ENCODE data around the gene ALX4.

ALX4 gene

DNA sequence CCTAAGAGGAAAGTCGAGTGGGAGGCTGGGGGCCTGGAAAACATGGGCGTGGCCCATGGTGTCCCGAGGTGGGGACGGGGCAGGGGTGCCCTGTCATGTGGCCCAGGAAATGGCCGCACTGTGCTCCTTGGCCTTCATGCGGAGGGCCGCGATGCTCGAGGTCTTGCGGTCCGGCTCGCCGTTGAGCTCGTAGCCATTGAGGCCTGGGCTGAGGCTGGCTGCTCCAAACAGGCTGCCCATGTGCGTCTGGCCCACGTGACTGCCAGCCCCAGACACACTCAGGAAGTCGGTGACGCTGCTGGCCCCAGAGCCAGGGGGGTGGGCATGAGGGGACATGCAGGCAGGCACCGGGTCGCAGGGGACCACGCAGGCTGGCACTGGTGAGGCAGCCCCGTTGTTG, 45.2 kb downstream of the ALX4 start:
- DNase-seq = no peak

DNA sequence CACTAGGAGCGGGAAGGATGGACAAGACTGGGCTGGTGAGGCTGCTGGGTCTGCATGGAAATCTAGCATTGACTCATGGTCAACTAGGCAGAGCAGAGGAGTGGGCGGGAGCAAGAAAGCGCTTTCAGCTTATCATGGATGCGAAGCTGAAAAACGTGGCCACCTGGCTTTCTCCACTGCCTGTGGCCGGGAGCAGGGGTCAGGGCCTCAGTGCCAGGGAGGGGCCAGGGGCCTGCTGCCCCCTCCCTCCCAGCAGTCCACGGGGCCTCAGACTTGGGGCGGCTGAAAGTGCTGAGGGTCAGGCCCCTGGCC, 45.5 kb downstream of the ALX4 start:
- no peak for DNase-seq

DNA sequence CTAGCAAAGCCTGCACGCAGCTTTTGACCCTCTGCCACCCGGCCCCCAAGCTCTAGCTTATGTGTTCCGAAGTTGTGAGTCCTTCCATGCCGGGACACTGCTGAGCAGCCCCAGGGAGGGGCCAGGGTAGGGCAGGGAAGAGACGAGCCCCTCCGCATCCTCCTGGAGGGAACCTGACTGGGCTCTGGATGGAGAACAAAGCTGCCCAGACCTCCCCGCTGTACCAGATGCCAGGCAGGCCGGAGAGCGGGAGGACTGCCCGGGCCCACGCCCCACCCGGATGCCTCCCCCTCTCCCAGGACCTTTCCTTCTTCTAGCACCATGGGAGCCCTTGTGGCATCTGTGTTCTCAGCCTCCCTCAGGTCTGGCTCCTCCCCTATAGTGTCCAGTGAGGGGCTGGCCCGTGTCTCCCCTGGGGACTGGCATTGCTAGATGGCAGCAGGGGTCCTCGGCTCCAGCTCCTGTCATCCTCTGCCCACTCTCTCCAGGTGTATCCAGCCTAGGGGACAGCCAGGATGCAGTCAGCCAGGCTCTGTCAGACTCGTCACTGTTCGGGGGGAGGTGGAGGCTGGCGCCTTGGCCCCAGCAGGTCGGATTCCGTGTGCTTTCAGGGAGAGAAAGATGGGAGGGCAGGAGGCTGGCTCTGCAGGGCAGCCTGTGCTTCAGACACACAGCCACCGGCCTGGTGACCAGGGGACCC, 46.1 kb downstream of the ALX4 start:
- no peak for DNase-seq

DNA sequence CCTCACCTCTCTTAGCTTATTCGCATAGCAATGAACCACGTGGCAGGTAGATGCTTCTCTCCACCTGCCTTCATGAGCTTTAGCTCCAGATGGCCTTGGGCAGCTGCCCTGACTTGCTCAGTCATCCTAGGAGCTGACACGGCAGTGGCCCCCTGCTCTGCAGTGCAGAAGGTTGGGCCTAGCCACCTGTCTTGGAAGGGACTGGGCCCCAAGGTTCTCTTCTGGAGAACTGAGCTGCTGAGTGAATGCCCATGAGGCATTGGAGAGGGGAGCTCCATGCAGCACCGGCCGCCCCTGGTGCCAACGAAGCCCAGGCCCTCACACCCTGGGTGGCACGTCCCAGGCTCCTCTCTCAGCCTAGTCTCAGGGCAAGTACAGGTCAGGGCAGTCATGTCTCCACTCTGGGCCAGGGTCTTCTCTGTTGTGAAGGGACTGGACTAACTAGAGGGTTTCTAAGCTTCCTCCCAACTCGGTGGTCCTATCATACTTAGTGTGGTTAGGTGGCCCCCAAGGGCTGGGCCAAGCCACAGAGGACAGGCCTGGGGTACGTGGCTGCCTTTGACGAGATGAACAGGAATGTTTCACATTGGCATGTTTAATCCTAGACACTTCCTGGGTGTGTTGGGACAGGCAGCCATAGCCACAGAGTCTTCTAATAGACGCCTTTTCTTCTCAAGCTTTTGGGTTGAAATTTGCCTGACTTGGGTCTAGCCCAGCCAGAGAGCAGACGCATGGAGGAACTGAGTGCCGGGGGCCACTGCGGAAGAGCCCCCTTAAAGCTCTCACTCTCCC, 47.9 kb downstream of the ALX4 start:
- no peak for DNase-seq

DNA sequence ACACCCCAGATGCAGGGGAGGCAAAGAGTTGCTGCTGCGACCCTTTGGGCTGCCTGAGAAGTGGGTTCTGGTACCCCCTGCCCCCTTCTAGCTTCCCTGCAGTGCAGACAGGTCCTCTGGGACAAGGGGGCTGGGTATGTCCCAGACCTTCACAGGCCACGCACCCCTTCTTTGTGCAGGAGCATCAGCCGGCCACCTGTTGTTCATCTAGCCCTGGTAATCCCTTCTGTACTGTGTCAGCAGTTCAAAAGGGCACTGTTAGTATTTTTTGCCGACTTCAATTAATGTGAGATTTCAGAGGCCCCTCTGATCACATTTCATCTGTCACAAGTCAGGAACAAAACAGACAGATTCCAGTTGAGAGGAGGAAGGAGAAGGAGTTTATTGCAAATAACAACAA, 49.9 kb downstream of the ALX4 start:
- no peak for DNase-seq

DNA sequence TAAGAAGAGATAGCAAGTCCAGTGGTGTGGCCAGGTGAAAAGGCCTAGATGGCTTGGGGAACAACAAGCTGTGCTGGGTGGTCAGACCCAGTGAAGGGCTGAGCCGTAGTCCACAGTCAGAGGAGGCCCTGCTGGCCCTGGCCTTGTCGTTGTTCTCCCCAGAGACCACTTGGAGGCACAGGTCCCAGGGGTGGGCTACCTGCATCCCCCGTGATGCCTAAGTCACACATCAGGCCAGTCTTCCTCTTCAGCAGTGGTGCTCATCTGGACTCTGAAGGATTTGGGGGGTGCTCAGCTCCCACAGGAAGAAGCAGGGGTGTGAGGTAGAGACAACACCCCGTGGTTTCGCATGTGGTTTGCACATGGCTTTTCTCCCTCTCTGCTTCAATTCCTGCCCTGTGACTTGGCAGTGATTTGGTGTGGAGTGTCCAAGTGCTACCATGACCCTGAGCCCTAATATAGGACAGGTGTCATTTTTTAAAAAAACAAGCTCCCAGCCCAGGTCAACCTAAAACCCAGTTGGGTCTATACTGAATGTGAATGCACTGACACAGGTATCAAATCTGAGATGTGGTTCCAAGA, 51.0 kb downstream of the ALX4 start:
- no peak for DNase-seq

DNA sequence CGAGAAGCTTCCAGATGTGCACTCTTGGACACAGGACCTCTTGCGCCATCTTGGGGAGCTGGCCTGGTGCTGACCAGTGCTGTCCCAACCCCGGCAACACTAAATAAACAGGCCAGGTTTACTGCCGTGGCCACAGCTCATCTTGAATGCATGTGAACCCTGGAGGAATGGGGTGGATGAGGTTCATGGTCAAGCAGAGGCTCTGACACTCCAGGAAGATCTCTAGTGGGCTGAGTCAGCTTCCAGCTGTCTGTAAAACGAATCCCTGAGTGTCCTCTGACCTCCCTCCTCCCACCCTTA, 51.8 kb downstream of the ALX4 start:
- DNase-seq = no peak

DNA sequence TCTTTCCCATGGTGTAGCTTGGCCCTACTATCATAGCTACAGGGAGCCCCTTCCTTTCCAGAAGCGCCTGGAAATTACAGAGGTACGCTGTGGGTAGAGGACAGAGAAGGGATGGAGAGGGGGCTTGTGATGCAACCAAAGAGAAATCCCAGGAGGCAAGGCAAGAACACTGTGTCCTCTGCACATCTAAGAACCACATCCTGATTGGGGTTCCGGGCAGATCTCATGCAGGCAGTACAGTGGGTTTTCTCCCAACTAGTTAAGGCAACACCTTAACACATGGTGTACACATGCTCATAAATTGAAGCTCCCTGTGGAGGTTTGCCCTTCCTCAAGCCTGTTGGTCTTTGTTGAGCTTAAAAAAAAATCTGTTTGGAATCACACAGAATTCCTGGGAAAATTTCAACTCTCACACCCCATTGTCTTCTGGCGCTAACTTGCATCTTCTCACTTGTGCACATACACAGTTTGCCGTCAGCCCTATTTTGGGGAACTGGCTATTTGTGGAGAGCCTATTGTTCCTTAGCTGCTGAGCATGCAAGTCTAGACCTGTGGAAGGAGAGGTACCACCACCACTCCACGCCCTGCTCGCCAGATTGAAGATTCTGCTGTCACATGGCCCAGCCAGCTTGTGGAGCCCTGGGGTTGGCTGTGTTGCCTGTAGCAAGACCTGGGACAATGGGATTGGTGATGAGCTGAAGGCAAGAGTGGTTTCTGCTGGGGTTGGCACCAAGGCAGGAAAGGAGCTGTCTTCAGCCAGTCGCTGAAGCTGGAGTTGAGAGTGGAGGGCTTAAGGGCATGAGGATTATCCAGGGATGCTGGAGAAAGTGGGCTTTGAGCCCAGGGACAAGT, 52.4 kb downstream of the ALX4 start:
- no peak for DNase-seq

DNA sequence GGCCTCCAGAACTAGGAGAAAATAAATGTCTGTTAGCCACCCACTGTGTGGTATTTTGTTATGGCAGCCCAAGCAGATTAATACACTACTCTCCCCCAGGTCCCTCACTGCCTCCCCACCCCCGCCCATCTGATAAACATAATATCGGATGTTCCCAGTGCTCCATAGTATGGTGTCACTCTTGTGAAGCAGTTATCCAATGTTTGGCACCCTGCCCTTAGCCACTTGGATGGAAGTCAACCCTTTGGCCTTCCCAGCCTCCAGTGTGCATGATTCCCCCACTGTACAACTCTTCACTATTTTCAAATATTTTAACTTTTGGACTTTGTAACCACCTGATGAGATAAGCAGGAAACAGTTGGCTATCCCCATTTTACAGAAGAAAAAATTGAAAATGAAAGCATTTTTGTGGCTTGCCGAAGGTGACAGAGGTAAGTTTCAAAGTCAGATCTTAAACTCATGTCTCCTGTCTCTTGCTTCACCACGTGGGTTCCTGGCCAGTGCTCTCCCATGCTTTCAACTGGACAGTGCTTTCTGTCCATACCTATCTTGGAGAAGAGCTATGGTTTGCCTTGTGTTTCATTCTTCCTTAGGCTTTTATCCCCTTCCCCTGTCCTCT, 53.2 kb downstream of the ALX4 start:
- no peak for DNase-seq

DNA sequence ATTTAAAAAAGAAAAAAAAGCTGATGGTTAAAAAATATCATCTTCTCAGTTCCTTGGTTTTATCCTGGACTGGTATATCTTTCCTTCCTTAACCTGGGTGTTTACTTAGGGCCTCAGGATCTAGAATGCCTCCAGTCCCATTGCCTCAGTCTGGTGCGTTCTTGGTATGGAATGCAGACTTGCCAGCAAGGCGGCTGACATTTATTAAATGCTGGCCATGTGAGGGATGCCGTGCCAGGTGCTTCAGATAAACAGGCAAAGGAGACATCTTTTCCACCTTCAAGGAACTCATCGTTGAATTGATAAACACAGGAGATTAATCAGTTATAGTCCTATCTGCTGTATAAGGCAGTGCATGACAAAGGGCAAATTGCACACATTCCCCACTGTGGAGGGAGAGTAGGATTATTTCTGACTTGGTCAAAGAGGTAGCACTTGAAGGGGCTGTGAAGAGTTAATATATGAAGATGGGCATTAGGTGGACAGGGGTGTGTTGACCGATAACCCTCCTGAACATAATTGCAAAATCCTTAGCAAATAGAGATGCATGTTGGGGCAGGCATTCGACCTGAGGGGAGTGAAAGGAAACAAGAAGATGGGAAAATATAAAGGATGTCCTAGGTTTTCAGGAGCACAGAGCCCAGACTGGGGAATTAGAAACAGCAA, 54.4 kb downstream of the ALX4 start:
- DNase-seq = no peak

DNA sequence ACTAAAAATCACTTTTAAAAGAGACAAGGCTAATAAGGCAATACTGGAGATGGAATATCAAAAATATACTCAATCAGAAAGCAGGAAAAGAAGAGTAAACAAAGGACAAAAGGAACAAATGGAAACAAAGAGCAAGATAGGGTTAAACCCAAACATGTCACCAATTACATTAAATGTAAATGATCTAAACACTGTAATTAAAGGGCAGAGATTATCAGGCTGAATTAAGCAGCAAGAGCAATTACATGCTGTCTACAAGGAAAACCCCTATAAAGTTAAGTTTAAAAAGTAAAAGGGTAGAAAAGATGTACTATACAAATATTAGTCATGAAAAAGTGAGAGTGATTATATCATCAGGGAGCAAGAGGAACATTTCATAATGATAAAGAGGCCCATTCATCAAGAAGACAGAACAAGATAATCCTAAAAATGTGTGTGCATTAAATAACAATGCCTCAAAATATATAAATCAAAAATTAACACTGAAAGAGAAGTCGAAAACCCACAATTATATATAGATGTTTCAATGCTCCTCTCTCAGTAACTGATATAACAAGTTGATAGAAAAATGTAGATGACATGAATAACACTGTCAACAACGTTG, 56.8 kb downstream of the ALX4 start:
- no peak for DNase-seq

DNA sequence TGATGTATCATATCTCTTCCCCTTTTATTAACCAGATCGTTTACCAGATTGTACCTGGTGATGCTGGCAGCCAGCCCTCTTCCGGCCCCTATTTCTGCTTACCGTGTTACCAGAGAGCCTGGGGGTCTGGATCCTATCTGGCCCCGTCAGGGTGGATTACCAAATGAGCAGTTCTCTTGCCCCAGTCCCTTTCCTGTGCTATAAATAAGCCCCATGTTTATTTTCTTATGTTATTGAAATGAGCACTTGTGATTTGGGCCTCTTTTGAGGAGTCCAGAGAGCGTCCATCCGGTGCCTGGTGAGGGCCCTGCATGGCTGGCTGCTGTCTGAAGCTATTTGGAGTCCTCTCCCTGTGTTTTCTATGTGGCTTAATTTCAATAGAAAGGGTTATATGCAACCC, 59.5 kb downstream of the ALX4 start:
- DNase-seq = no peak

DNA sequence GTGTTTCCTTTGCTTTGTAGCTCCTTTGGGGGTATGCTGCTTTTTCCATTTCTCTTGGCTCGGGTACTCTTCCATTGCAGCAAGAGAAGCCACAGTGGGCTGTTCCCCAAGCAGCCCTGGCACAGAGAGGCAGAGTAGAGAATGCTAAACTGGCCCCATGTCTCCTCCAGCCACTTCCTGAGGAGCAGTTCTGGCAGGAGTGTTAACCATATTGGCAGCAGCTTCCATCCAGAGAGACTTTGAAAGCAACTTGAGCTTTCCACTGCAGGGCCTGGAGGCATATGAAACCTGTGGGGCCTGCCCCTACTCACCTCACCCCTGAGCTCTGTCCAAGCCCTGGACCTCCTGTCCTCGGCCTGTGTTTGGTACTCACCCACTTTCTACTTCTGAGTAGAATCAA, 61.8 kb downstream of the ALX4 start:
- no peak for DNase-seq

DNA sequence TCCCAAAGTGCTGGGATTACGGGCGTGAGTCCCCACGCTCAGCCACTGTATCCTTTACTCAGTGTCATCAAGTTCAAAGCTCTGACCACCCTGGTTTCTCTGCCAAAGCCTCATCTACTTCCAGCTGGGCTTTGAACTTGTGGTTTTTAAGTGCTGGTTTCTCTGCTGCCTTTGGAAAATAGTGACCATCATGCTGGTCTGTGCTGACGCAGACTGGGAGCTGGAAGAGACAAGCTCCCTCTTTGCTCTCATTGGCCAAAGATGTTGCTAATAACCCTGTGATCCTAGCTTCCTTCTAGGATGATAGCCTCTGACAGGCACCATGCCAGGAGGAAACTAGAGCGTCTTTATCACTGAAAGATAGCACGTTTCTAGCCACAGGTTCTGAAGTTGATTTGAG, 62.4 kb downstream of the ALX4 start:
- DNase-seq = no peak

DNA sequence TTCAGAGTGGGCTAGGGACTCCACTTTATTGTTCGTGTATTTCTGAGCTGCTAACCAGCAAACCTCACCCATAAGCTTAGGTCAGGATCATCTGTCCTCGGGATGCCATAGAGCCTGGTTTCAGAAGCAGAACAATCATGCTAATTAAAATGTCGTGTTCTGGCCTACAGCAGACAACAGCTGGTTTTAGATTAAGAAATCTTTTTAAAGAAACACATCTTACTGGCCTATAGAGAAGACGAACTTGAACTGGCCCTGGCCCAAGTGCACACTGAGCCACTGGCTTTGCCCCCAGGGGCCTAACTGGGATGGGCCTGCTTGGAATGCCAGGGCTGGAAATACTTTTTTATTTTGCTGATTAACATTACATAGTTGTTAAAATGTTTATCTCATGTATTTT, 63.2 kb downstream of the ALX4 start:
- DNase-seq = no peak

DNA sequence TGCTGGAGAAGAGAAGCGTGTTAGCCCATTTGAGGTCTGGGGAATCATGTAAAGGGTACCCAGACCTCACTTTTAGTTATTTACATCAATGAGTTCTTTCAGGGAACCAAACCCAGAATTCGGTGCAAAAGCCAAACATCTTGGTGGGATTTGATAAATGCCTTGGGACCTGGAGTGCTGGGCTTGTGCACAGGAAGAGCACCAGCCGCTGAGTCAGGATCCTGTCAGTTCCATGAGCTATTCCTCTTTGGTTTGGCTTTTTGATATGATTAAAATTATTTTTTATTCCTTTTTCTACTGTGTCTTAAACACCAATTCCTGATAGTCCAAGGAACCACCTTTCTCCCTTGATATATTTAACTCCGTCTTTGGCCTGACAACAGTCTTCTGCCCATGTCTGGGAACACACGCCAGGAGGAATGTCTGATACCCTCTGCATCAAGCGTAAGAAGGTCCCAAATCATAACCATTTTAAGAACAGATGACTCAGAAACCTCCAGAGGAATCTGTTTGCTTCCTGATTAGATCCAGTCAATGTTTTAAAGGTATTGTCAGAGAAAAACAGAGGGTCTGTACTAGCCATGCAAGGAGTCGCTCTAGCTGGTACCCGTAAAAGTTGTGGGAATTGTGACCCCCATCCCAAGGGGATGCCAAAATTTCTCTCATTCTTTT, 65.2 kb downstream of the ALX4 start:
- no peak for DNase-seq

DNA sequence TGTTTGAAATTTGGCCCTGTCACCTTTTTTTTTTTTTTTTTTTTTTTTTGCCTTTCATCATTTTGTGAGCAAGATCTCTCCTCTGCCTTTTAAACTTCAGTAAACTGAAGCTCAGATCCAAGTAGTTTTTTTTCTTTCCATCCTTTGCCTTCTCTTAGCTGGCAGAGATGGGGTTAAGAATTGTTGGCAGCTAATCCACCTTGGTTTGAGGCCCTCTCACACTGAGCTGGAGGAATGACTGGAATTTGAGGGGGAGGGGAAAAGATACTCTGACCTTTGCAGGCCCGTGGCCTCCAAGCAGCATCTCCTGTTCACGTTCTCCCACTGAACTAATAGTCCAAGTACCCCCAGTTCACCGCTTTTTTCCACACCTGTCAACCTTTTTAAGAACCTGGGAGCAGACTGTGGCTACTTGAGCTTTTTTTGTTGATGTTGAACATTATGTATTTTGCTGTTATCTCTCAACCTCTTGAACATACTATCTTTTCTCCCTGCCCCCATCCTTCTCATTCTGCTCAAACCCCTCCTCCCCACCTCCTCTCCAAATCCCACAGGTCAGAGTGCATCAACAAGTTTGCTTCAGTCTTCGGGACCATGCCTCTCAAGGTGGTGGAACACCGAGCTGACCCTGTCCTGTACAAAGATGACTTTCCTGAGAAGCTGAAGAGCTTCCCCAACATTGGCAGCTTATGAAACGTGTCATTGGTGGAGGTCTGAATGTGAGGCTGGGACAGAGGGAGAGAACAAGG, 66.2 kb downstream of the ALX4 start:
- no peak for DNase-seq

DNA sequence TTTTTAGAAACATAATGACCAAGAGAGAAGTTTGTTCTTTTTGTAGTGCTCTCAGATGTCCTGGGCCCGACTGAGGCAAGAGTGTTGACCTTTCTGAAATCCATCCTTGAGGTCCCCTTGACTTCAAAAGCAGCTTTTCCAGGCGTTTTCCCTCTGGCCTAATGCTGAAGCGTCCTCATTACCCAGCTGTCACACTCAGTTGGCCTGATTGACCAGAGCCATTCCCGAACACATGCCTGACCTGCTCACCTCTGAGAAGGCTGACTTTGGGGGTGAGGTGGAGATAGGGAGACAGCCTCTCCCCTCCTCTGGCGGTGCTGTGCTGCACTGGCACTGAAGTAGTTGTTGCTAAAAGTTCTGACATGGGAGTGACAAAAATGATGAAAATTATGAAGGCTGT, 66.9 kb downstream of the ALX4 start:
- no peak for DNase-seq

DNA sequence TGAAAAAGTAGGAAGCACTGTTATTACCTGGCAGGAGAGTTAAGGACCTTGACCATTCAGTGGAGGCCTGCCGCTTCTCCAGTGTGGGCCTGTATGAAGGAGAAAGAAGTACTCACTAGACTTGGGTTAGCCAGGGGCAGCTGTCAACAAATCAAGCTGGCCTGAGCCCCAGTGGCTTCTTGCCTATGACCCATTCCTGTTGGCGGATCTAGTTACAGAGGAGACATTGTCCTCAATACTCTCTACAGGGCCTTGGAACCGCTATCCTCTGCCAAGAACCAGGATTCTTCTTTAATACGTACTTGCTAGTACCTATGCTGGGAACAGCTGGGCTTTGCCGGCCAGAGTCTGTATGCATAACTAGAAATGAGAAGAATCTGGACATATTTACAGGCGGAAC, 68.1 kb downstream of the ALX4 start:
- no peak for DNase-seq

DNA sequence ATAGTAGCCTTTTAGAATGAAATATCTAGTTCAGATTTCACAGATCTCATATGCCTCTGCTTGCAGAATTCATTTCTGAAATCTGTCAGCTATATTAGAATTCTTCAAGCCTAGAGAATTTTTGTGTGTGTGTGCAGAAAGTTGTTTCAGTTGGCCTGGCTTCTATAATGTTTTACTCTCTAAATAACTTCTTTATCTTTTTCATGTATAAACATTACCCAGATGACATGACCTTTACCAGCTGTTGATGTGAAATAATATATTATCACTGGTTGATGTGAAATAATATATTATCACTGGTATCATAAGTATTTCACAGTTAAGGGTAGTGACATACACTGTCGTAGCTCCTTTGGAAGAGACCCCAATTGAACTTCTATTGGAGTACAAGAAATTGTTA, 72.8 kb downstream of the ALX4 start:
- no peak for DNase-seq

DNA sequence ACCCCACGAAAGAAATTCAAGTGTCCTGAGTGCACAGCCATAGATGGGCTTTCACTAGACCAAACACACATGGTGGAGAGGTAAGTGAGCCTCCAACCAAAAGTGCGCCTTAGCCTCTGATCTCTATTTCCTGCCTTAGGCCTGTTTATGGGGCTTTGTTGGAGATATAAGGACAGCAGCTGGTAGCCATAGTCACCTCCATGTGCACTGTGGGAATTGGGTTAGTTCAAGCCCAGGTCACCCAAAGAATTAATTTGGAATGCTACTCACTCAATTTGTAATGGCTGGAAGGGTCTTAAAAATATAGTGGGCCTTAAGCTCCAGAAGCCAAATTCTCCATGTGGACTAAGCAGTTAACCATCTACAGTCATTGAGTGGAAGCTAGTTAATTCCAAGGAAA, 73.6 kb downstream of the ALX4 start:
- no peak for DNase-seq

All from NCI-H1694 (cell line).